ENCODE results near the gene TNN. TPM values are rescaled to one million over a fixed set of nuclear protein-coding genes. Genes with fewer than 3 reads are reported as not detected.
"Not testable (repeated sequence)": the region's sequence is repeated elsewhere in the genome, so short reads cannot be mapped to it uniquely, and the experiment has no call there.

TNN gene
- total and polyA plus RNA-seq, 2 experiments from 2014 or later, result 0.18 to 0.31 TPM

DNA sequence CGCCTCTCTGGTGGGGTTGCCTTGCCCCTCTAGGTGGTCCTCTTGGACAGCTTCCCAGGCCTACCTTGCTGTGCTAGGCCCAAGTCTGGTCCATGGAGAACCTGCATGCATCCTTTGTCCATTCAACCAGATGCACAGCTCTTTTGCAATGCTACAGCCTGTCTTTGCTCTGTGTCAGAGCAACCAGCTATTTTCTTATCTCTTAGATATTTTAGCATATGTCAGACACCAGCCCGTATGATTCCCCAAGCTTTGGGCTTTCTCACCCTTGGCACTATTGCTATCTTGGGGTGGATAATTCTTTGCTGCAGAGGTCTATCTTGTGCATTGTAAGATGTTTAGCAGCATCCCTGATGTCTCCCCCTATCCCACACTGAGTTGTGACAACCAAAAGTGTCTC lies 32.3 kb downstream of the TNN start:
- TF ChIP-seq EZH2 (IDR thresholded peaks at IDR 0.05; ENCODE audit: low read depth, unreplicated experiment), result no peak
- TF ChIP-seq JUNB (IDR thresholded peaks at IDR 0.05; ENCODE audit: unreplicated experiment), result no peak
- no peak for TF ChIP-seq ZNF331 (CRISPR knock-in tag; IDR thresholded peaks at IDR 0.05; ENCODE audit: low read depth)
- TF ChIP-seq CTCF (conservative IDR thresholded peaks at IDR 0.05; ENCODE audit: low read depth in 2 of 2), result no peak
- H3F3A ChIP-seq (replicated peaks; ENCODE audit: low read depth), result no peaks in the 10 kb centered on the region
- DNase-seq (ENCODE audit: low spot score) (no peak), ATAC-seq (no peak)
- no peak overlapping the region for H3K4me3 Mint-ChIP-seq
- peaks cover 17% of the 10 kb centered on the region for H3K9me3 Mint-ChIP-seq
- no peaks in the 10 kb centered on the region for H3K79me2 ChIP-seq (replicated peaks; ENCODE audit: insufficient read depth)
- H3K27ac Mint-ChIP-seq, result no peak overlapping the region
- no peak overlapping the region for H3K27ac ChIP-seq (ENCODE audit: low read depth)
- peaks cover 6% of the 10 kb centered on the region for H3K27me3 Mint-ChIP-seq (ENCODE audit: insufficient read depth, low read depth, poor library complexity)
- no peaks in the 10 kb centered on the region for H3K9me2 ChIP-seq (ENCODE audit: insufficient read depth)
- no peak overlapping the region for H3K4me2 ChIP-seq
- no peaks in the 10 kb centered on the region for H4K20me1 ChIP-seq (replicated peaks; ENCODE audit: insufficient read depth)
- H2AFZ ChIP-seq, result no peak overlapping the region
- no peak overlapping the region for H3K4me3 ChIP-seq
- H3K27me3 ChIP-seq (ENCODE audit: insufficient read depth), result no peaks in the 10 kb centered on the region
- no peaks in the 10 kb centered on the region for H3K36me3 ChIP-seq (ENCODE audit: insufficient read depth)
- no peaks in the 10 kb centered on the region for H3K4me1 ChIP-seq (ENCODE audit: insufficient read depth)
- H3K36me3 Mint-ChIP-seq (ENCODE audit: low read depth), result peaks cover 11% of the 10 kb centered on the region
- no peaks in the 10 kb centered on the region; the same call in 2 of the 3 replicates for H3K4me1 Mint-ChIP-seq

GRCh38 chr1:175102166-175102565 lies 34.5 kb downstream of the TNN start:
- not testable (repeated sequence) for H3K79me2 ChIP-seq (replicated peaks; ENCODE audit: insufficient read depth)

GRCh38 chr1:175106536-175106935 lies 38.9 kb downstream of the TNN start:
- H3K4me1 ChIP-seq (ENCODE audit: insufficient read depth); H3K27ac Mint-ChIP-seq; H2AFZ ChIP-seq; H3K4me1 Mint-ChIP-seq; H3K4me2 ChIP-seq; H4K20me1 ChIP-seq (replicated peaks; ENCODE audit: insufficient read depth); H3K36me3 ChIP-seq (ENCODE audit: insufficient read depth); DNase-seq (ENCODE audit: low spot score); H3K27ac ChIP-seq (ENCODE audit: low read depth); H3F3A ChIP-seq (replicated peaks; ENCODE audit: low read depth); H3K4me3 Mint-ChIP-seq; H3K27me3 ChIP-seq (ENCODE audit: insufficient read depth); H3K27me3 Mint-ChIP-seq (ENCODE audit: insufficient read depth, low read depth, poor library complexity); H3K79me2 ChIP-seq (replicated peaks; ENCODE audit: insufficient read depth); H3K4me3 ChIP-seq; H3K9me2 ChIP-seq (ENCODE audit: insufficient read depth); ATAC-seq: not testable (repeated sequence)
- peaks cover 28% of the 10 kb centered on the region for H3K9me3 Mint-ChIP-seq
- peaks cover 16% of the 10 kb centered on the region for H3K36me3 Mint-ChIP-seq (ENCODE audit: low read depth)

More at GRCh38 chr1:175102166-175102565, 34.5 kb downstream of the TNN start:
- DNase-seq (ENCODE audit: low spot score); H3K9me2 ChIP-seq (ENCODE audit: insufficient read depth); H3K4me3 Mint-ChIP-seq; H3K36me3 ChIP-seq (ENCODE audit: insufficient read depth); H3K4me1 Mint-ChIP-seq; H3K27ac Mint-ChIP-seq; H3K27me3 Mint-ChIP-seq (ENCODE audit: insufficient read depth, low read depth, poor library complexity); H3K4me3 ChIP-seq; H3K27ac ChIP-seq (ENCODE audit: low read depth); H2AFZ ChIP-seq; ATAC-seq; H3F3A ChIP-seq (replicated peaks; ENCODE audit: low read depth); H3K4me1 ChIP-seq (ENCODE audit: insufficient read depth); H3K27me3 ChIP-seq (ENCODE audit: insufficient read depth); H3K4me2 ChIP-seq; H4K20me1 ChIP-seq (replicated peaks; ENCODE audit: insufficient read depth): not testable (repeated sequence)
- Mint-ChIP-seq H3K36me3 (ENCODE audit: low read depth) (peaks cover 14% of the 10 kb centered on the region), H3K9me3 (peaks cover 26% of the 10 kb centered on the region)

DNA sequence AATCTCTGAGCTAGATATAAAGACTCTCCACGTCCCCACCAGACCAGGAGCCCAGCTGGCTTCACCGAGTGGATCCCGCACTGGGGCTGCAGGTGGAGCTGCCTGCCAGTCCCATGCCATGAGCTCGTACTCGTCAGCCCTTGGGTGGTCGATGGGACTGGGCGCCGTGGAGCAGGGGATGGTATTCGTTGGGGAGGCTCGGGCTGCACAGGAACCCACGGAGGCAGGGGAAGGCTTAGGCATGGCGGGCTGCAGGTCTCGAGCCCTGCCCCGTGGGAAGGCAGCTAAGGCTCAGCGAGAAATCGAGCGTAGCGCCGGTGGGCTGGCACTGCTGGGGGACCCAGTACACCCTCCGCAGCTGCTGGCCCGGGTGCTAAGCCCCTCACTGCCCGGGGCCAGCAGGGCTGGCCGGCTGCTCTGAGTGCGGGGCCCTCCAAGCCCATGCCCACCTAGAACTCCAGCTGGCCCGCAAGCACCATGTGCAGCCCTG lies 40.7 kb downstream of the TNN start:
- not testable (repeated sequence) for H3K27me3 ChIP-seq (ENCODE audit: insufficient read depth); H3F3A ChIP-seq (replicated peaks; ENCODE audit: low read depth); H3K4me1 ChIP-seq (ENCODE audit: insufficient read depth); H4K20me1 ChIP-seq (replicated peaks; ENCODE audit: insufficient read depth); H3K4me1 Mint-ChIP-seq; DNase-seq (ENCODE audit: low spot score); H3K27me3 Mint-ChIP-seq (ENCODE audit: insufficient read depth, low read depth, poor library complexity); H3K27ac Mint-ChIP-seq; H3K4me3 Mint-ChIP-seq; H2AFZ ChIP-seq; ATAC-seq; H3K27ac ChIP-seq (ENCODE audit: low read depth); H3K4me3 ChIP-seq; H3K4me2 ChIP-seq; H3K79me2 ChIP-seq (replicated peaks; ENCODE audit: insufficient read depth); H3K9me2 ChIP-seq (ENCODE audit: insufficient read depth); H3K36me3 ChIP-seq (ENCODE audit: insufficient read depth)
- peaks cover 29% of the 10 kb centered on the region for H3K9me3 Mint-ChIP-seq
- peaks cover 15% of the 10 kb centered on the region for H3K36me3 Mint-ChIP-seq (ENCODE audit: low read depth)

Data from GM23338 (cell line).